ENCODE results near the gene NEMP1. TPM values are rescaled to one million over a fixed set of nuclear protein-coding genes. Genes with fewer than 3 reads are reported as not detected.
"Not testable (repeated sequence)": the region's sequence is repeated elsewhere in the genome, so short reads cannot be mapped to it uniquely, and the experiment has no call there.

The NEMP1 gene, protein sequence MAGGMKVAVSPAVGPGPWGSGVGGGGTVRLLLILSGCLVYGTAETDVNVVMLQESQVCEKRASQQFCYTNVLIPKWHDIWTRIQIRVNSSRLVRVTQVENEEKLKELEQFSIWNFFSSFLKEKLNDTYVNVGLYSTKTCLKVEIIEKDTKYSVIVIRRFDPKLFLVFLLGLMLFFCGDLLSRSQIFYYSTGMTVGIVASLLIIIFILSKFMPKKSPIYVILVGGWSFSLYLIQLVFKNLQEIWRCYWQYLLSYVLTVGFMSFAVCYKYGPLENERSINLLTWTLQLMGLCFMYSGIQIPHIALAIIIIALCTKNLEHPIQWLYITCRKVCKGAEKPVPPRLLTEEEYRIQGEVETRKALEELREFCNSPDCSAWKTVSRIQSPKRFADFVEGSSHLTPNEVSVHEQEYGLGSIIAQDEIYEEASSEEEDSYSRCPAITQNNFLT
- 25.5 TPM for polyA plus RNA-seq (2012; ENCODE audit: insufficient read depth, insufficient read length)

DNA sequence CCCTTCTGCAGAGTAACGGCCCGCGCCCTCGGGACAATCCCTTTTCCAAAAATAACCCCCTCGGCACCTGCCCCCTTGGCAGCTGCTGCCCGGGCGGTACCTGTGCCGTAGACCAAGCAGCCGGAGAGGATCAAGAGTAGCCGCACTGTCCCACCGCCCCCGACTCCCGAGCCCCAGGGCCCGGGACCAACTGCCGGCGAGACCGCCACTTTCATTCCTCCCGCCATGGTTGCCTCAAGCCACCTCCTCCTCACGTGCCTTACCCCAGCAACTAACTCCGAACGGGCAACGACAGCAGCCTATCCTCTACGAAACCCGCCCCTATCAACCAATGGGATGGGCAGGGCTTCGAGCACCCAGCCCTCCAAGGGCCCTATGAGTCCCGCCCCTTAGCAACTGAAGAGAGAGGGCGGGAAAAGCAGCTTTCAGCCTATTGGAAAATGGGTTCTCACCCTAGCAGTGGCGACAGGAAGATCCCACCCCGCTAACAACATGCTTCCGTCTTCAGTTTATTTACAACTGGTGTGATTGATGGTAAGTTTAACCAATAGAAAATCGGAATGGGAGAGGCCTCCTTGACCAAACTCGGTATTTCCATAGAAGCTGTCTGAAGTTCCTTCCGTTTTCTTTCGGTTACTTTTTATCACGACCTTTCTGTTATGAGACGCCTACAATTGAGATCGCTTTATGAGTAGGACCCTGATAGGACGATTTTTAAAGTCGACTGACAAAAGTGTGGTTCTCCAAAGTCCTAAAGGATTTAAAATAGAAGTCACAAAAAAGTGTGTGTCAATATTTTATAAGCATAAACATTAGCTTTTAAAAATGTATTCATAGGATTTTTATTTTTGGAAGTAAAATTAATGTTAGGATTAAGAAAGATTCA lies at the start of gene NEMP1:
TSS of gene NEMP1 (minus strand) at position 273 of the 886 bp plus-strand sequence. CDS start at position 227, 46 bp downstream.
- DNase-seq (ENCODE audit: low read depth, low spot score), result peak; percentile 100
- H3K4me3 ChIP-seq (ENCODE audit: low read length), result peak within 1 kb of the TSS; percentile 75

GRCh38 chr12:57127726-57128518 lies 49.3 kb upstream of the NEMP1 start, which contains the start of gene LRP1:
Gene LRP1, plus strand, starts transcription at chr12:57128483. Its CDS starts 482 bp downstream, at chr12:57128965.
- DNase-seq (ENCODE audit: low read depth, low spot score), result peak; percentile 76
- peak within 1 kb of the TSS; percentile 79 for H3K4me3 ChIP-seq (ENCODE audit: low read length)

DNA sequence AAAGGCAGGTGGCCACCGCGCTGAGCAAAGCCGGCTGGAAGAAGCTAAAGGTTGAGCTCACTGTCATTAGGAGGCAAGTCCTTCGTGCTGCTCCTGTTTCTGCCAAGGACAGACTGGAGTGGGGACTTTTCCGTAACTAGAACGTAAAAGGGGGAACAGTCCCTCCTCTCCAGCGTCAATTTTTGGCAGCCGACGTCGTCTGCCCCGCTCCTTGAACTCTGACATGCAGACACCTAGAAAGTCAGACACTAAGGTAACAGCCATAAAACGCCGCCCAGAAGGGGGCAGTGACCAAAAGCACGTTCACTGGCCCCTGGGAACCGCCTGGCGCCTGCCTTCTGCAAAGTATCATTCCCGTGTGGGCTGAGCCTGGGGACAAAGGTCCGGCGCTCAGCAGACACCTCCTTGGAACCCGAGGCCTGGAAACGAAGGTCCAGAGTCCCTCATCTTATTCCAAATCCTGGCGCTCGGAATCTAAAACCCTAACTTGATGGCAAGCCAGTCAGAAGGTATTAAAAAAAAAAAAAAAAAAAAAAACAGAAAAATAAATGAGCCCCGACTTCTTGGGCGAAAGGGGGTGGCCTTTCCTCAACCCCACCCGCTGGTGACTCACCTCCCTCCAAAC lies 48.6 kb upstream of the NEMP1 start:
- DNase-seq (ENCODE audit: low read depth, low spot score), result no peak
- peak overlapping the region; percentile 79 for H3K4me3 ChIP-seq (ENCODE audit: low read length)

DNA sequence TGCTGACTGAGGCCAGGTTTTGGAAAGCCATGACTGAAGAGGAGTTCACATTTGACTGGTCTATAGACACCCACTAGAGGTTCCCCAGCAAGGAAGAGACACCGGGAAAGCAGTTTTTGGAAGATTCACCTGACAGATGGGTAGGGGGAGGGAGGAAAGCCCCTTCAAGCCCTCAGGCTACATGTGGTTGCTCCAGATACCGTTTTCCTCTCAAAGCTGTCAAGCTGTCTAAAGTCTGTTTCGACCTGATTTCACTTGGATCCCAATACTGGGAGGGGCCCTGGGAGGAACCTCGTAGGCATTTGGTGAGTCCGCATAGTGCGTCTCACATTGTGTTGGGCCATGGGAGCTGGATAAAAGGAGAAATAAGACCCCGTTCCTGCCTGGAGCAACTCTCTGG lies 48.0 kb upstream of the NEMP1 start:
- H3K4me3 ChIP-seq (ENCODE audit: low read length), result no peak overlapping the region
- DNase-seq (ENCODE audit: low read depth, low spot score), result no peak

DNA sequence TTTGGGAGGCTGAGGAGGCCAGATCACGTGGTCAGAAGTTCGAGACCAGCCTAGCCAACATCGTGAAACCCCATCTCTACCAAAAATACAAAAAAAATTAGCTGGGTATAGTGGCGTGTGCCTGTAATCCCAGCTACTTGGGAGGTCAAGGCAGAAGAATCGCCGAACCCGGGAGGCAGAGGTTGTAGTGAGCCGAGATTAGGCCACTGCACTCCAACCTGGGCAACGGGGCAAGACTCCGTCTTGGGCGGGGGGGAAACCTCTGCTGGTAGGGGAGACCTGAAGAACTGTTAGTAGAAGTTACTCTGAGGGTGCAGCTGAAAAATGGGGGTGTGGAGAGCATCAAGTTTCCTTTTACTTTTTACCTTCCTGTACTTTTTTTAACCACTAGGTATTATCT lies 47.5 kb upstream of the NEMP1 start:
- no peak for DNase-seq (ENCODE audit: low read depth, low spot score)
- no peak overlapping the region for H3K4me3 ChIP-seq (ENCODE audit: low read length)

DNA sequence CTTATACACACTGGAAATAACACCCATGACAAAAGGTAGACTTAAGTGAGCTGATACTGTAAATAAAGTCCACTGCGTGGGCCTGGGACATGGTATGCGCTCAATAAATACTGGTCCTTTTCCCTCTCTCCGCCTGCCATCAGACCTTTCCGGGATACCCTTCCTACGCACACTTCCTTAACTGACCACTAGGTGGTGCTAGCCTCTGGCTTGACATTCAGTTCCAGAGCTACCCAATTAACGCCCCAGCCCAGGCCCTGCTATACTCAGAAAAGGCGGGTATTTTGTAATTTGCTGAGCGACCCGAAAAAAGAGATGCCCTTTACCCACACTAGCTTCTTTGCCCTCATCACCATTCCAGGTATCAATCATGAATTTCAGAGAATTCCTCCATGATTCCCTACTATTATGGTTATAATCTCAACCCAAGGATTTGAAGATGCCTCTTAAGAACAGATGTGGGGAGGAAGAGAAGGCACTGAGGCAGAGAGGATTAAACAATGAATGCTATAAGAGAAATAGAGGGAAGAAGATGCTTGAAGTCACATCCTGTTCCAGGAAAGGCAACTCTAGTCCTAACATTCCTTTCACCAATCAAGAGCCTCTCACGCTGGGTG lies 45.8 kb upstream of the NEMP1 start:
- DNase-seq (ENCODE audit: low read depth, low spot score), result peak; percentile 71
- H3K4me3 ChIP-seq (ENCODE audit: low read length), result no peak overlapping the region

DNA sequence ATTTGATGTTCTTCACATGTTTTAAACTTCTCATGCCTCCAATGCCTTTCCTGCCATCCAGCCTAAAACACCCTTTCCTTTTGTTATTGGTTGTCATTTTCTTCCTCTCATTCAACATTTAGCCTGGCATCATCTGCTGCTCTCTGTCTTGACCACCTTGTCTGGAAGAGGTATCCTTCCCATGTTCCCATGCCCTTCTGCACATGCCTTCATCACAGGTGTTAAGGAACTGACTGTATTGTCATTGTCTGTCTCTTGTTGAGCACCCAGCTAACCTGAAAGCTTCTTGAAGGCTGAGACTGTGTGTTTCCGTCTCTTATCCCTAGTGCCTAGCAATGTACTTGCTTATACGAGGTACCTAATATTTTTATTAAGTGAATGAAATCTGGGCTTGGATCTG lies 45.2 kb upstream of the NEMP1 start:
- no peak overlapping the region for H3K4me3 ChIP-seq (ENCODE audit: low read length)
- no peak for DNase-seq (ENCODE audit: low read depth, low spot score)

- DNase-seq (ENCODE audit: low read depth, low spot score); H3K4me3 ChIP-seq (ENCODE audit: low read length): not testable (repeated sequence)
Observed at GRCh38 chr12:57120718-57121117, 42.1 kb upstream of the NEMP1 start.

DNA sequence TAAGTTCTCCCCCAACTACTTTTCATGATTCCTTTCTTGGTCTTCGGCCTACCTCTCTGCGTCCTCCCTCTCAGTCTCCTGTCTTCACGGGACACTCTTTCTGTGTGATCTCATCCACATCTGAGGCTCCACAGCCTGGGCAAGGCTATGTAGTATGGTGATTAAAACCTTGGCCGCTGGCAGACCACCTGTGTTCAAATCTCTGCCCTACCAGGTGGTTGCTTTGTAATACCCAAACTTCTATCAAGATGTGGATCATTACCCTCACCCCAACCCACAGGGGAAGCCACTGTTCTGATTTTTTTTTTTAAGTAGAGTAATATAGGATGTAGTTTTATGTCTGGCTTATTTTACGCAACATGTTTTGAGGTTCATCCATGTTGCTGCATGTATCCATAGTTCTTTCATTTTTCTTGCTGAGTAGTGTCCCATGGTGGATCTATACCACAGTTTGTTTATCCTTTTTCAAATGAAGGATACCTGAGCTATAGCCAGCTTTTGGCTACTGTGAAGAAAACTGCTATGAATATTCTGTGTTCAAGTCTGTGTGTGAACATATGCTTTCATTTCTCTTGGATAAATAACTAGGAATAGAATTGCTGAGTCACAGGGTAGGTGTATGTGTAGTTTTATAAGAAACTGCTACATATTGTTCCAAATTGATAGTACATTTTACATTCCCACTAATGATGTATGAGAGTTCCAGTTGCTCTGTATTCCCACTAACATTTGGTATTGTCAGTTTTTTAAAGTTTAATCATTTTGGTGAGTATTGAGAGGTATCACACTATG lies 40.9 kb upstream of the NEMP1 start:
- H3K4me3 ChIP-seq (ENCODE audit: low read length), result no peak overlapping the region
- no peak for DNase-seq (ENCODE audit: low read depth, low spot score)

DNA sequence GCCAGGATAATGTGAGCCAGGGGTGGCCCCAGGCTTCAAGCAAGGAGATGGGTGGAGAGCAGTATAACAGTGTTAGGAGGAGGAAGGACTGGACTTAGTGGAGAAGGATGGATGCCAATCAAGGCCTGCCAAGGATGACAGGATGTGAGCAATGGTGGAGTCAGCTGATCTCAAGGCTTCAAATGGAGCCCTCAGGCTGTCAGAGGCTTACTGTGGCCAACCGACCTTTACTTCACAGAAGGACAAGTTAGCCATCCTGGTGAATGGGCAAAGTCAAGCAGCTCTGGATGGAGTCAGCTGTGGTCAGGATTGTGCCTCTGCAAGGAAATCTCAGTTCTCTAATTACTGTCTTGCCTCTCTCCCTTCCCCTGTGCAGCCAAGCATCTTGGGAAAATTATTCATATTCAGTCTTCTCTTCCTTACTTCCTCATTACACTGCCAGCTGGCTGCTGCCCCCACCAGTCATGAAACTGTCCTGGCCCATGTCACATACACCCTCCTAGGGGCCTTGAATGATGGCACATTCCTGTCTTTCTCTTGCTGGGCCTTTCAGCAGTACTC lies 40.2 kb upstream of the NEMP1 start:
- DNase-seq (ENCODE audit: low read depth, low spot score), result no peak
- H3K4me3 ChIP-seq (ENCODE audit: low read length), result no peak overlapping the region

DNA sequence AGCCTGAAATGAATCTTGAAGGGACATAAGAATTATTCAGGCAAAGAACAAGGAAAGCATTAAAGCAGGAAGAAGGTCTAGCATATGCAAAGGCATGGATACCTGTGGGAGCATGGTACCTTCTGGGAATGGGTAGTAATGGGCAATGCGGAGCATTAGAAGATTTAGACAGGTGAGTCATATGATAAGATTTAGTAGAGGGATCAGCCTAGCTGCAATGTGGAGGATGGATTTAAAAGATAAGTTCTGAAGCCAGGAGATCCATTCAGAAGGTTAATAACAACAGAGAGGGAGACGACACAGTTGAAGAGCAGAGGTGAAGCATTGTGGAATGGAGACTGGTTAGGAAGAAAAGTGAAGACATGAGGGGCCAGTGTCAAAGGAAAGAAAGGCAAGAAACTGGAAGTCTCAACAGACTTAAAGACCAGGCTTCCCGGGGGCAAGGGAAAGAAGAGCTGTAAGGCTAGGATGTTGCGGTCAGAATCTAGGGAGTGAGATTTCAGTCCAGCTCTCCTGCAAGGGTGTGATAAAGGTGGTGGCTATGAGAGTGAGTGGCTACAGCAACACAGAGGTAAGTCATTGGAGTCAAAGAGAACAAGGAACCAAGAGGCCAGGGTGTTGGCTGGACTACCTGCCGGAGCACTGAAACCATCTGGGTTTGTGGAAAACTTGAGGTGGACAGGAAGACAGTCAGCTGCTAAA lies 38.1 kb upstream of the NEMP1 start:
- no peak for DNase-seq (ENCODE audit: low read depth, low spot score)

GRCh38 chr12:57112492-57113294 lies 34.1 kb upstream of the NEMP1 start:
- DNase-seq (ENCODE audit: low read depth, low spot score), result peak; percentile 89
- peak overlapping the region; percentile 93 for H3K4me3 ChIP-seq (ENCODE audit: low read length)

More for the DNA sequence above, 38.1 kb upstream of the NEMP1 start:
- no peak overlapping the region for H3K4me3 ChIP-seq (ENCODE audit: low read length)

DNA sequence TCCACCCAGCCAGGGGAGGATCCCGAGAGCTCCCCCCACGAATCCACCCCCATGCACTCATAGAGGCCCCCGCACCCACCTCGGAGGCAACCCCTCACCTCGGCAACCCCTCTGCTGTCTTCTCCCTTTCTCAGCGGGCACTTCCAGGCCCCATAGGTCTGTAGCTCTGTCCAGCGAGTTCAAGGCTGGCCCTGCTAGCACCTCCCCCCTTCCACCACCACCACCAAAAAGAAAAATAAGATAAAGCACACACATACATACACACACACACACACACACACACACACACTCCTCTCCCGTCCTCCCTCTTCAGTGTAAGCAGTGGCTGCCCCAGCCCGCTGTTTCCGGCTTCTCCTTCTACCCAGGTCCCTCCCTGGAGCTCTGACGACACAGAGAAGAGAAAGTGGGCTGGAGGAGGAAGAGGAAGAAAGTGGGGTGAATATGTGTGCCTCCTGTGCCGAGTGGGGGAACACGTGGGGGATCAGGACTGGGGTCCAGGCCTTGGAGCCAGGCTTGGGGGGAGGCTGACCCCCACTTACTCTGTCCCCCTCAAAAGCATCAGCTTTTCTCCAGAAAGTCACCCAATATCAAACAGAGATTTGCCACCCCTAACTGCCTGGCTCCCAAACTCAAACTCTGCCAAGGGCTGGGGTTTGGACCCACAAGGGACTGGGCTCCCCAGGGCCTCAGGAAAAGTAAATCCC lies 32.6 kb upstream of the NEMP1 start, which contains the start of gene STAT6:
TSS of gene STAT6 (minus strand) at position 332 of the 704 bp plus-strand sequence. CDS start 3,084 bp downstream, outside the sequence.
- DNase-seq (ENCODE audit: low read depth, low spot score), result peak; percentile 87
- peak within 1 kb of the TSS; percentile 93 for H3K4me3 ChIP-seq (ENCODE audit: low read length)

DNA sequence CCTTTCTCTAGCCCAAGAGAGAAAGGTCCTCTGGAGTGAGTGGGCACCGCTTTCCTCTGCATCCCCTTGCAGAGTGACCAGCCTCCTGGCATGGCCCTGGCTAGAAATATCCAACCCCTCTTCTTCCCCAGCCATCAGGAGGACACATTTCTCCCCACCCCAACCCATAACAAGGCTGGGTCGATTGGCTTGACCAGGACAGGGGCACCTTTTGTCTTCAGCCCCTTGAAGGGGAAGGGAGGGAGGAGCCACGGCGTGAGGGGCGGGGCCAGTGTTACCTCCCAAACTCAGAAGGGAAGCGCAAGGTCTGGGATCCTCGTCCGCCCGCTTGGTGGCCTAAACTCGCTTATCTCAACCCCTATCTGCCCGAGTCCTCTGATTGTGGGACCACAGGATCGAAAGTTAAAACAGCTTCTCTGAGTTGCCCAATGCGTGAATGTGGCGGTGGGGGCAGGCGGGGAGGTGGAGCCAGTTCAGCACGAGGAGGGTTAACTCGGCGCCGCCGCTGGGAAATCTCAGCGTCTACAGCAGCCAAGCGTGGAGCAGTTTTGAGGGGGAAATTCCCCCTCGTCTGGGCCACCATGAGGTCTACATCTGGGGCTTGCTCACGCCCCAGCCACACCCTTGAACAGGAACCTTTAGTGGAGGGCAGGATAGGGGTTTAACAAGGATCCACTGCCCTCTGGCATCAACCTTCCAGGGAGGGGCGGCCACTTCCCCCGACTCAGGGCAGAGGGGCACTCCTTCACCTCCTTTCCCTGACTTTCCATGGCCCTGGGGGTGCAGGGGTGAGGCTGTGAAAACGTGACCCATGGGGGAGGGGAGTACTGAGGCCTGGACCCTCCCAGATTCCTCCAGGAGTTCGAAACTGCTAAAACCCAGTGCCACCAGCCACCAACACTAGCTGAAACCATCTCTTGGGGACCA lies 31.8 kb upstream of the NEMP1 start:
- peak overlapping the region; percentile 93 for H3K4me3 ChIP-seq (ENCODE audit: low read length)
- DNase-seq (ENCODE audit: low read depth, low spot score), result peak; percentile 80

Measured in Jurkat, Clone E6-1 (cell line).